ENCODE results near the gene HCFC1.

The HCFC1 gene

DNA sequence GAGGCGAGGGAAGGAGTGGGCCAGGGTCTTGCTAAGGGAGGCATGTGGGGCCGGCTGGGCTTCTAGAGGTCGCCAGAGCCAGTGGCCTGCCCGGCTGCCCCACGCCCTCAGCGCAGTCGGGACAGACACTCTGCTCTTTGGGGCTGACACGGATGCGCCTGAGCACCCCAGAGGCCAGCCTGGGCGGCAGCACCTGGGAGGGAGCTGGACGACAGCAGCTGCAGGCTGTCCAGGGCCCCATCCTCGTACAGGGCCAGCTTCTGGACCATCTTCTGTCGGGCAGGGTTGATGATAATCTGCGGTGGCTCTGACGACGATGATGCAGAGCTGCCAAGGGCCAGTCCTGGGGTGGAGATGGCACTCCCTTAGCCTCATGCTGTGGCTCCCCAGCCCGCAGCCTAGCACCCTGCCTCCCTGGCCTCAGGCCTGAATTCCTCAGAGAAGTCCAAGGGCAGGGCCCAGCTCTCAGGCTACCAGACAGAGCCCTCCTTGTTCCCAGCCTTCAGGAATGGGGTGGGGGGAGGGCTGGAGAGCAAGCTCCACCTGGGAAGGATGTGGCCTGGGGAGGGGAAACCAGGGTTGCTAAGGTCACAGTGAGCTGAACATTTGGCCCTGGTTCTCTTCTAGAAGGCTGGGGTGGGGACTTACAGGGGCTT lies 40.8 kb upstream of the HCFC1 start:
- H3K9ac ChIP-seq (ENCODE audit: low read depth, low read length): no peak overlapping the region
- no peaks in the 10 kb centered on the region for H3K9me3 ChIP-seq (ENCODE audit: insufficient read depth, low read length, severe bottlenecking)
- no peak overlapping the region for H3K4me2 ChIP-seq (ENCODE audit: insufficient read depth, low read length)
- H3K27ac ChIP-seq (ENCODE audit: low read length): no peak overlapping the region
- no peak overlapping the region for H3K4me3 ChIP-seq (ENCODE audit: low read depth in 1 of 2, low read length in 2 of 2)
- no peak for TF ChIP-seq EZH2 (IDR thresholded peaks at IDR 0.05; ENCODE audit: borderline replicate concordance, low read depth, low read length, severe bottlenecking)
- TF ChIP-seq, protein P1, sequence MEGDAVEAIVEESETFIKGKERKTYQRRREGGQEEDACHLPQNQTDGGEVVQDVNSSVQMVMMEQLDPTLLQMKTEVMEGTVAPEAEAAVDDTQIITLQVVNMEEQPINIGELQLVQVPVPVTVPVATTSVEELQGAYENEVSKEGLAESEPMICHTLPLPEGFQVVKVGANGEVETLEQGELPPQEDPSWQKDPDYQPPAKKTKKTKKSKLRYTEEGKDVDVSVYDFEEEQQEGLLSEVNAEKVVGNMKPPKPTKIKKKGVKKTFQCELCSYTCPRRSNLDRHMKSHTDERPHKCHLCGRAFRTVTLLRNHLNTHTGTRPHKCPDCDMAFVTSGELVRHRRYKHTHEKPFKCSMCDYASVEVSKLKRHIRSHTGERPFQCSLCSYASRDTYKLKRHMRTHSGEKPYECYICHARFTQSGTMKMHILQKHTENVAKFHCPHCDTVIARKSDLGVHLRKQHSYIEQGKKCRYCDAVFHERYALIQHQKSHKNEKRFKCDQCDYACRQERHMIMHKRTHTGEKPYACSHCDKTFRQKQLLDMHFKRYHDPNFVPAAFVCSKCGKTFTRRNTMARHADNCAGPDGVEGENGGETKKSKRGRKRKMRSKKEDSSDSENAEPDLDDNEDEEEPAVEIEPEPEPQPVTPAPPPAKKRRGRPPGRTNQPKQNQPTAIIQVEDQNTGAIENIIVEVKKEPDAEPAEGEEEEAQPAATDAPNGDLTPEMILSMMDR (IDR thresholded peaks at IDR 0.05; ENCODE audit: borderline replicate concordance, extremely low read depth, low read length, poor library complexity, severe bottlenecking): no peak
- no peak overlapping the region for H2AFZ ChIP-seq (ENCODE audit: low read depth, low read length)
- DNase-seq (no peak), ATAC-seq (ENCODE audit: insufficient read depth, low read depth) (no peak)
- no peaks in the 10 kb centered on the region for H3K27me3 ChIP-seq (ENCODE audit: insufficient read depth, low read length, poor library complexity)
- peaks cover 11% of the 10 kb centered on the region for H4K20me1 ChIP-seq (ENCODE audit: insufficient read depth, low read length)
- H3K79me2 ChIP-seq (ENCODE audit: insufficient read depth, low read length): peaks cover 13% of the 10 kb centered on the region
- H3K36me3 ChIP-seq (ENCODE audit: insufficient read depth, low read length): peaks cover 64% of the 10 kb centered on the region
- H3K4me1 ChIP-seq (ENCODE audit: insufficient read depth, low read length): peaks cover 8% of the 10 kb centered on the region

DNA sequence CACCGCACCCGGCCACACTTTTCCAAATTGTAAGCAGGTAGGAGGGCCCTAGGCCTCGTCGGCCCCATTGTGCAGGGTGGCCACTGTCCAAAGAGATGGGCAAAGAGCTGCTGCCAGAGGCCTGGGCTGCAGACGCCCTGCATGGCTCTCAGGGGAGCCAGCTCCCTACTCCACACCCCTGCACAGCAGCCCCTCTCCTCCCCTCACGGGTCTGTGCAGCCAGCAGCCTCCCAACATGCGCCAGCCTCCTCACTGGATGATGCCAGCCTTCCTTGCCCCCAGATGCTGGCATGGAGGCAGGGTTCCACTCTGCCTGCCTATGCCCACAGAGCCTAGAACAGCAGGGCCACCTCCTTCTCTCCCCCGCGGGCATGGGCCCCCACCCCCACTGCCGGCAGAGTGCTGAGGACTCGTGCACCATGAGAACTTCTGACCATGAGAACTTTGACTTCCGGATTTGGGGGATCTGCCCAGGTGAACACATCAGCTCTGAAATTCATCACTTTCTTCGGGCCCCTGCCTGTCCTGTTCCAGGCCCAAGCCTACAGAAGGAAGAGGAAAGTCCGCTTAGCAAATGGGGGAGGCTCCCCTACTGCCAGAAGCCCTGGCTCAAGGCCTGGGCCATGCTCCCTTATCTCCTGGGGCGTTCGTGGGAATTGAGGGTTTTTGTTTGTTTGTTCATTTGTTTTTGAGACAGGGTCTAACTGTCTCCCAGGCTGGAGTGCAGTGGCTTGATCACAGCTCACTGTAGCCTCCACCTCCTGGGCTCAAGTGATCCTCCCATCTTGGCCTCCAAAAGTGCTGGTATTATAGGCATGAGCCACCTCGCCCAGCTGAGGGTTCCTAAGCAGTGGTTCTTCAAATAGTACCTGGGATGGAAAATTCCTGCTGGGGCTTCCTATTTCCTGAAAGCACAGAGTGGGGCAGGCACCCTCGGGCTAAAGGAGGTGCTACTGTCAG lies 40.0 kb upstream of the HCFC1 start:
- H3K4me2 ChIP-seq (ENCODE audit: insufficient read depth, low read length): no peak overlapping the region
- H2AFZ ChIP-seq (ENCODE audit: low read depth, low read length): no peak overlapping the region
- H4K20me1 ChIP-seq (ENCODE audit: insufficient read depth, low read length): peaks cover 11% of the 10 kb centered on the region
- no peaks in the 10 kb centered on the region for H3K4me1 ChIP-seq (ENCODE audit: insufficient read depth, low read length)
- no peak overlapping the region for H3K27ac ChIP-seq (ENCODE audit: low read length)
- TF ChIP-seq, protein P1 (IDR thresholded peaks at IDR 0.05; ENCODE audit: borderline replicate concordance, extremely low read depth, low read length, poor library complexity, severe bottlenecking): no peak
- no peak for TF ChIP-seq EZH2 (IDR thresholded peaks at IDR 0.05; ENCODE audit: borderline replicate concordance, low read depth, low read length, severe bottlenecking)
- no peak overlapping the region for H3K4me3 ChIP-seq (ENCODE audit: low read depth in 1 of 2, low read length in 2 of 2)
- H3K27me3 ChIP-seq (ENCODE audit: insufficient read depth, low read length, poor library complexity): no peaks in the 10 kb centered on the region
- H3K36me3 ChIP-seq (ENCODE audit: insufficient read depth, low read length): peaks cover 56% of the 10 kb centered on the region
- peaks cover 5% of the 10 kb centered on the region for H3K79me2 ChIP-seq (ENCODE audit: insufficient read depth, low read length)
- no peak for DNase-seq
- H3K9ac ChIP-seq (ENCODE audit: low read depth, low read length): no peak overlapping the region
- ATAC-seq (ENCODE audit: insufficient read depth, low read depth): no peak
- H3K9me3 ChIP-seq (ENCODE audit: insufficient read depth, low read length, severe bottlenecking): no peaks in the 10 kb centered on the region

DNA sequence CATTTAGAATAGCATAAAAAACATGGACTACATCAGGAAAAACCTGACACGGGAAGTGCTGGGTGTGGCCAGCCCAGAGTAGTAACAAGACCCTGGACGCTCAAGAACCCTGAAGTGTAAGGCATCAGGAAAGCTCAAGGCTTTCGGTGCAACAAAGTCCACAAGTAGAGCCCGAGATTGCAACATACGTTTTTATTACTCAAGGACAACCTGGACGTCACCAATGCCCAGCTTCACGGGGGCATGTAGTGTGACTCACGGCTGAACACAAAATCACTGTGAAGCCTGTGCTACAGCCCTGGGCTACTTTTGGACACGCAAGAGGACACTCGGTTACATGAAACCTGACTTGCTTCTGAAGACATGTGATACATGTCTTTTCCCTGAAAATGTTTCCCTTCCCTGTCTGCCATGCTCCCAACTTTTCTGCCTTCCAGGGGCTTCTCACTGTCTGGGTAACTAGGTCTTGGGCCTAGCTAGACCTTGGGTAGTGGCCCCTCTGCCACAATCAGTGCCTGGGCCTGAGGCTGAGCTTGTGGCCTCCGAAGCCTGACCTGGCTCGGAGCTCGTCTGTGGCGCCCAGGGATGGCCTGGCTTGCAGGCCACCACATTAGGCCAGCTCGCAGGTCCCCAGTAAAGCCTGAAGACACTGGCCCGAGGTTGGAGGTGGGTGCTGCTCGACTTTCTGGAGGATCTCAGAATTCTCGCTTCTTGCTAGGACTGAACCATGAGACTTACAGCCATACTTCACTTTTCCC lies 38.9 kb upstream of the HCFC1 start:
- H3K79me2 ChIP-seq (ENCODE audit: insufficient read depth, low read length): no peaks in the 10 kb centered on the region
- H3K36me3 ChIP-seq (ENCODE audit: insufficient read depth, low read length): peaks cover 45% of the 10 kb centered on the region
- H3K9ac ChIP-seq (ENCODE audit: low read depth, low read length): no peak overlapping the region
- H3K4me1 ChIP-seq (ENCODE audit: insufficient read depth, low read length): no peaks in the 10 kb centered on the region
- H3K27me3 ChIP-seq (ENCODE audit: insufficient read depth, low read length, poor library complexity): no peaks in the 10 kb centered on the region
- DNase-seq: no peak
- no peak overlapping the region for H3K4me2 ChIP-seq (ENCODE audit: insufficient read depth, low read length)
- no peak for ATAC-seq (ENCODE audit: insufficient read depth, low read depth)
- no peaks in the 10 kb centered on the region for H3K9me3 ChIP-seq (ENCODE audit: insufficient read depth, low read length, severe bottlenecking)
- H3K4me3 ChIP-seq (ENCODE audit: low read depth in 1 of 2, low read length in 2 of 2): no peak overlapping the region
- TF ChIP-seq EZH2 (IDR thresholded peaks at IDR 0.05; ENCODE audit: borderline replicate concordance, low read depth, low read length, severe bottlenecking): no peak
- TF ChIP-seq, protein P1 (IDR thresholded peaks at IDR 0.05; ENCODE audit: borderline replicate concordance, extremely low read depth, low read length, poor library complexity, severe bottlenecking): no peak
- no peak overlapping the region for H2AFZ ChIP-seq (ENCODE audit: low read depth, low read length)
- peaks cover 11% of the 10 kb centered on the region for H4K20me1 ChIP-seq (ENCODE audit: insufficient read depth, low read length)
- H3K27ac ChIP-seq (ENCODE audit: low read length): no peak overlapping the region
